ENCODE data around the gene SH3BP1. TPM values are rescaled to one million over a fixed set of nuclear protein-coding genes. Genes with fewer than 3 reads are reported as not detected.

The SH3BP1 gene
- total and polyA plus RNA-seq, 2 of the 13 experiments (the other 11 are each of a cell fraction or from before 2014, with no cell fraction given) = 8.4 to 18.5 TPM

DNA sequence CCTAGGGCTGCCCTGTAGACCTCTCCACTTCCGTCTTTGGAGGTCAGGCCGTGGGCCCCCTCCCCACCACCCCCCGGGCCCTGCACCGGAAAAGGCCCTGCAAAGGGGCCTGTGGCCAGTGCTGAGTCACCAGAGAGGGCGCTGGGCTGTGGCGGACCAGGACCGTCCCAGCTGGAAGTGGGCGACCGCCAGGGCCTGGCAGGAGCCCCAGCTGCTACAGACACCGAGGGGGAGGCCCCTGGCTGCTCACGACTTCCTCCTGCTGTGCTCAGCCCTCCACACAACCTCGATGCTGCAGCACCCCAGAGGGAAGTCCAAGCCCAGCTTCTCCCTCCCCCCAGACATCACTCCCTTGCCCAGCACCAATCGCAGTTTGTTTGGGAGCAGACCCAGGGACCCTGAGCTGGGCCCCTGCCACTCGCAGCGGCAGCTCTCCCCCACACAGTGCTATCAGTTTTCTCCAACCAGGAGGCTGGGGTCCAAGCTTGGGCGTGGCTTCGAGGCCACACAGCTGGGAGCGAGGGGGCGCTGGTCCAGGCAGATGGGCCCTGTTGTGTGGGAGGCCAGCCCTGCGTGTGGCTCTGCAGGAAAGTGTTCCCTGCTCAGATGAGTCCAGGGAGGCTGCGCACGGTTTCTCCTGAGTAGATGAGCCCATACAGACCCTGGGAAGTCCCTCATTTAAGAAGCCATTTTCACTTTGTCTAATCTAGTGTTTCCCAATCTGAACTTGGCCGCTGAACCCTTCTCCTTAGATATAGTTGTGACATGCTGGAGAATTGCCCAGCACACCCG is 5.6 kb upstream of the SH3BP1 start (continued):
- TF ChIP-seq ZBTB4 (CRISPR knock-in tag; IDR thresholded peaks at IDR 0.05; ENCODE audit: borderline replicate concordance) (0 out of 2 replicates have a peak, but pooled peaks have one; percentile 28), RAD51 (IDR thresholded peaks at IDR 0.05; ENCODE audit: borderline replicate concordance) (no peak), ZFP41 (CRISPR knock-in tag; IDR thresholded peaks at IDR 0.05; ENCODE audit: borderline replicate concordance) (no peak), SOX5 (CRISPR knock-in tag; IDR thresholded peaks at IDR 0.05; ENCODE audit: borderline replicate concordance) (no peak), FOSL2 (CRISPR knock-in tag; IDR thresholded peaks at IDR 0.05) (peak; percentile 84), KLF9 (CRISPR knock-in tag; IDR thresholded peaks at IDR 0.05; ENCODE audit: low read depth) (no peak; the same call in 1 of the 2 replicates), ZNF577 (CRISPR knock-in tag; IDR thresholded peaks at IDR 0.05; ENCODE audit: borderline replicate concordance, low read depth) (no peak), KDM6A (CRISPR knock-in tag; IDR thresholded peaks at IDR 0.05; ENCODE audit: low read depth) (peak; percentile 30; the same call in 1 of the 2 replicates), ZNF446 (CRISPR knock-in tag; IDR thresholded peaks at IDR 0.05) (no peak), GPBP1L1 (CRISPR knock-in tag; IDR thresholded peaks at IDR 0.05) (no peak), ZBTB8A (CRISPR knock-in tag; IDR thresholded peaks at IDR 0.05; ENCODE audit: borderline replicate concordance, low read depth) (no peak), IKZF4 (CRISPR knock-in tag; IDR thresholded peaks at IDR 0.05; ENCODE audit: borderline replicate concordance, low read depth, not compliant biosample characterization) (no peak), CREB3 (CRISPR knock-in tag; IDR thresholded peaks at IDR 0.05) (no peak; the same call in 1 of the 2 replicates), SMAD1 (CRISPR knock-in tag; IDR thresholded peaks at IDR 0.05; ENCODE audit: borderline replicate concordance, low read depth) (0 out of 2 replicates have a peak, but pooled peaks have one; percentile 59), ZNF326 (CRISPR knock-in tag; IDR thresholded peaks at IDR 0.05; ENCODE audit: borderline replicate concordance) (no peak; the same call in 1 of the 2 replicates), PPARG (CRISPR knock-in tag; conservative IDR thresholded peaks at IDR 0.05) (no peak), HOXD1 (CRISPR knock-in tag; IDR thresholded peaks at IDR 0.05) (no peak)
- TF ChIP-seq, protein P1, sequence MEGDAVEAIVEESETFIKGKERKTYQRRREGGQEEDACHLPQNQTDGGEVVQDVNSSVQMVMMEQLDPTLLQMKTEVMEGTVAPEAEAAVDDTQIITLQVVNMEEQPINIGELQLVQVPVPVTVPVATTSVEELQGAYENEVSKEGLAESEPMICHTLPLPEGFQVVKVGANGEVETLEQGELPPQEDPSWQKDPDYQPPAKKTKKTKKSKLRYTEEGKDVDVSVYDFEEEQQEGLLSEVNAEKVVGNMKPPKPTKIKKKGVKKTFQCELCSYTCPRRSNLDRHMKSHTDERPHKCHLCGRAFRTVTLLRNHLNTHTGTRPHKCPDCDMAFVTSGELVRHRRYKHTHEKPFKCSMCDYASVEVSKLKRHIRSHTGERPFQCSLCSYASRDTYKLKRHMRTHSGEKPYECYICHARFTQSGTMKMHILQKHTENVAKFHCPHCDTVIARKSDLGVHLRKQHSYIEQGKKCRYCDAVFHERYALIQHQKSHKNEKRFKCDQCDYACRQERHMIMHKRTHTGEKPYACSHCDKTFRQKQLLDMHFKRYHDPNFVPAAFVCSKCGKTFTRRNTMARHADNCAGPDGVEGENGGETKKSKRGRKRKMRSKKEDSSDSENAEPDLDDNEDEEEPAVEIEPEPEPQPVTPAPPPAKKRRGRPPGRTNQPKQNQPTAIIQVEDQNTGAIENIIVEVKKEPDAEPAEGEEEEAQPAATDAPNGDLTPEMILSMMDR (CRISPR knock-in tag; IDR thresholded peaks at IDR 0.05) = peak; percentile 70

Measured in HepG2 (cell line).